Left colon (tissue), 2 donors: Measurements from ENCODE around the gene SLC49A3. TPM values are rescaled to one million over a fixed set of nuclear protein-coding genes. Genes with fewer than 3 reads are reported as not detected.
"Not testable (repeated sequence)": the region's sequence is repeated elsewhere in the genome, so short reads cannot be mapped to it uniquely, and the experiment has no call there.

Experiments used
- ATAC-seq: fragments of 200-7000 bp; cut with Tn5 transposase; one replicate; pipeline ENCODE4 v1.9.1; 2020; ENCODE audit warnings: mild to moderate bottlenecking, moderate library complexity
- DNase-seq, 2 donors: peaks; one replicate each; pipeline ENCODE4 v3.0.0-alpha.2; 2020
- intact Hi-C, 2 donors: fragments of 100-400 bp; cut with DNase I in 1 of 2; cut with micrococcal nuclease in 1 of 2; formaldehyde crosslinking; loops; one replicate each; pipeline versions ENCODE4 v1.11.2 to v1.14.0; 2022; cut with DNase I, micrococcal nuclease
- long read RNA-seq: library from polyadenylated mRNA; unstranded; transcript quantifications from one replicate; pipeline ENCODE4 v2.0.0, GENCODE V29; 2021
- total RNA-seq, 2 donors: library from RNA; stranded (reverse); fragmentation: NEBNext Ultra II Directional; extraction: Animal tissue kit (Norgen Biotek cat#: 25700); gene quantifications; one replicate each; pipeline ENCODE4 v1.2.1, GENCODE V29; 2021
- donor health status: DM: no; HTN: no; CAD: no.
- donor health status: DM: yes; HTN: yes; CAD: no.

SLC49A3 gene
- 10 to 100 TPM; 10.7 to 15.8 TPM for total RNA-seq
- long read RNA-seq, partial matches to known transcripts = 3 of 13 reads
- long read RNA-seq, other reads (novel, unspliced or antisense) = 5 of 13 reads

GRCh38 chr4:688854-689681, at the start of gene SLC49A3:
Gene SLC49A3 (minus strand): TSS chr4:689151. CDS start chr4:689127, 24 bp downstream.
- ATAC-seq (peak; percentile 27), DNase-seq (no peak)
- intact Hi-C loops = no loop called here

GRCh38 chr4:736561-736960, 47.6 kb upstream of the SLC49A3 start:
- intact Hi-C loops, ATAC-seq, DNase-seq: not testable (repeated sequence)

- intact Hi-C loops = no loop called here
- DNase-seq = no peak
- ATAC-seq = no peak
Observed at GRCh38 chr4:735583-735982, 46.6 kb upstream of the SLC49A3 start.

DNA sequence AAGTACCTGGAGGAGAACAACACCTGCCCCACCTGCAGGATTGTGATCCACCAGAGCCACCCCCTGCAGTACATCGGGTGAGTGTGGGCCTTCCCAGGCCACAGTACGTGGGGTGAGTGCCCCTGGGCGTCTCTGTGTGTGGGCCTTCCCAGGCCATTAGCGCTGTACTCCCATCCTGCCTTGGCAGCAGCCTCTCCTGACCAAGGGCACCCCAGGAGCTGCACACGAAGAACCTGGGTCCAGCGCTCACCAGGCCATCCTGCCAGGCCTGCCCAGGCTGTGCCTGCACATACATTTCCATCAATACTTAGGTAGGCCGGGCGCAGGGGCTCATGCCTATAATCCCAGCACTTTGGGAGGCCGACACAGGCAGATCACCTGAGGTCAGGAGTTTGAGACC, 46.0 kb upstream of the SLC49A3 start:
- DNase-seq (no peak), ATAC-seq (no peak)
- intact Hi-C loops = no loop called here

DNA sequence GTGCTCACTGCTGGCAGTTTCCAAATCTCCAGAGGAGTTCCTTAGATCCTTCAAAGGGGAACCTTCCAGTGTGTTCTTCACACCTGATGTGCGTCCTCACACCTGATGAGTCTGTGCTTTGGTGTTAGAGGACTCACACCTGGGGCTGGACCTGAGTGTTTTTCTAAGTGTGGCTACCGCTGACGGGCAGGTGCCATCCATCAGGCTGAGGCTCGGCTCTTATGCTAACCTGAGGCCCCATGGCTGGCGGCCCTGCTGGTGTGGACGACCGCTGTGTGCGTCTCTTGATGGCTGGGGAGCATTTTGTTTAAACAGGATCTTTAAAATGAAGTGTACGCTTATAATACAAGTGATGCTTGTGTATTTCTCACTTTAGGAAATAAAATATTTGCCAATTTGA, 45.1 kb upstream of the SLC49A3 start:
- DNase-seq (no peak), ATAC-seq (no peak)
- intact Hi-C loops = no loop called here

GRCh38 chr4:733631-733980, 44.7 kb upstream of the SLC49A3 start:
- intact Hi-C loops = no loop called here
- ATAC-seq (no peak), DNase-seq (no peak)

DNA sequence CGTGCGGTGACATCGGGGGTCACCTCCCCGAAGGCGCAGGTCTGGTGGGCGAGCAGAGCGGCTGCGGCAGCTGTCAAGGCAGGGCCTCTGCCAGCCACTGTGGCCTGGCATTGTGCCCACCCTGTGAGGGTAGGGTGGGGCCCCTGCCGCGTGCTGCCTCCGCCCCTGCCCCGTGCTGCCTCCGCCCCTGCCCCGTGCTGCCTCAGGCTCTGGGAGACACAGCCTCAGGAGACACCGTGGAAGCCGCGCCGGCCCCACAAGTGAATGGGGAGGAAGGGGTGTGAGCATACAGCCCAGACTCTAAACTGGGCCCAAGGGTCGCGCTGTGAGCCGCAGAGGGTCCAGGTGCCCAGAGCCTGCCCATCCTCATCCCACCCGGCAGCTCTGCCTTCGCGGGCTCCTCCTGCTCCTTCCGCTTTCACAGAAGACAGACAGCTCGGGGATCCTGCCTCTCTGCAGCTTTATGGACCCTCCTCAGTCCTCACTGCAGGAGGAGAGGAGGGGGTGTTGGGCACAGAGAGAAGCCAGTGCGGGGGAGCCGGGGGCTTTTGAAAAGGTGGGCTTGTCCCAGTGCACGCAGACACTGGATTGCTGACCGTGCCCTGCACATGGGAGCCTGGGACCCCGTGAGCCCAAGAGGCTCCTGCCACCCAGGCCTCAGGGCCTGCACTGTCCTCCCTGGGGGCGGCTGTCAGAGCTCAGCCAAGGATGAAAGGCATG, 44.1 kb upstream of the SLC49A3 start:
- no peak for DNase-seq
- peak; percentile 59 for ATAC-seq
- intact Hi-C loops = no loop called here

- ATAC-seq (no peak), DNase-seq (no peak)
- intact Hi-C loops = no loop called here
Observed at GRCh38 chr4:732486-732885, 43.5 kb upstream of the SLC49A3 start.

- DNase-seq, ATAC-seq, intact Hi-C loops: not testable (repeated sequence)
Observed at GRCh38 chr4:731954-732353, 43.0 kb upstream of the SLC49A3 start.

GRCh38 chr4:730946-731904, 42.3 kb upstream of the SLC49A3 start:
- intact Hi-C loops, DNase-seq, ATAC-seq: not testable (repeated sequence)

DNA sequence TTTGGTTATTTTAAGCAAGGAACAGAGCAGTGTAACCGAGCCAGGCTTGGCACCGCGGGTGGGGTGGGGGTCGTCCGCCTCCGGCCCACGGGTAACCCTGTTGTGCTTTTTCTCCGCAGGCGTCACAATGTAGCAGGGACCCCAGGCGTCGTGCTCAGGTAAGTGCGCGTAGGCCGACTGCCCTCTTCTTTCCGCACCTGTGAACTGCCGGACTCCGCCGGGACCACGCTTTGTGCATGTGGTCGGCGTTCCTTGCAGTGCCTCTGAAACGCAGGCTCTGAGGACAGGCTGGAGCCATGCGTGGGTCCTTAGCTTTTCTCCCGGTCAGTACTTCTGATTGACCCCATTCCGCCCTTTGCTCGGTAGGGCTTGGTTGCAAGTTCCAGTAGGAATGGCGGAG, 41.6 kb upstream of the SLC49A3 start:
- intact Hi-C loops = no loop called here
- no peak for DNase-seq
- no peak for ATAC-seq

DNA sequence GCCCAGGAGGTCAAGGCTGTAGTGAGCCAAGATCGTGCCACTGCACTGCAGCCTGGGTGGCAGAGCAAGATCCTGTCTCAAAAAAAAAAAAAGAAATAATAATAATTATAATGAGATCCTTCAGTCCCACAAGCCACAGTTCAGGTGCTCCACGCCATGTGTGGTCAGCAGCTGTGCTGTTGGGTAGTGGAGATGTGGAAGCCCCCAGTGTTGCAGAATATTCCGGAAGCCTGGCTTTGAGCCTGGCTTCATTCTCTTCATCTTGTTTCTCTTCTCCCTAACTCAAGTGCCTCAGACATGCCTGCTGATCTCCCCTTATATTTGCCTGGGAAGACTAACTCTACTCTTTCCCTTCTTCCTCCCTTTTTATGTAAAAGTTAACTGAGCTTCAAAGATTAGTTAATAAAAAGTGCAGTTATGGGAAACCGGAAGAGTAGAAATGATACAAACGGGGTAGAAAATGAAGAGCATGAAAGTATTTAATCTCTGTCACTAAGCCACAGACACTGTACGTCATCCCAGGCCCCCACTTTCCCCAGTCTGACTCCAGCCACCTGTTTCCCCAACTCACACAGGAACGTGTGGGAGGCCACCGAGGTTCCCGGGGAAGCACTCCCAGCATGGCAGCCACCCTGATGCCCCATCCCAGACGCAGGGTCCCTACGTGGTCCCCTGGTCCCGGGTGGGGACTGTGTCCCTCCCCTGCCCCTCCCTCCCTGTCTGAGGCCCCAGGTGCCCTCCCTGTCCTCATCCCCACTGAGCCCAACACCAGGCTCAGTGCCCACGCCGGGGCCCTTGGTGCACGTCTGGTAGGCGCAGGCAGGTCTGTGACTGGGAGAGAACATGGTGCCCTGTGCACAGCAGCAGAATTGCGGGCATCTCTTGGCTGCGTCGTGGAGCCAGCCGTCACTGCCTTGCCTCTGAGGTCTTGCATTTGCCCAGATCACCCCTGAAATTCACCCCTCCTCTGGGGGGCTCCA, 40.7 kb upstream of the SLC49A3 start:
- intact Hi-C loops = no loop called here
- DNase-seq = no peak
- no peak for ATAC-seq

GRCh38 chr4:727576-727975, 38.6 kb upstream of the SLC49A3 start:
- intact Hi-C loops = no loop called here
- ATAC-seq (no peak), DNase-seq (no peak)

DNA sequence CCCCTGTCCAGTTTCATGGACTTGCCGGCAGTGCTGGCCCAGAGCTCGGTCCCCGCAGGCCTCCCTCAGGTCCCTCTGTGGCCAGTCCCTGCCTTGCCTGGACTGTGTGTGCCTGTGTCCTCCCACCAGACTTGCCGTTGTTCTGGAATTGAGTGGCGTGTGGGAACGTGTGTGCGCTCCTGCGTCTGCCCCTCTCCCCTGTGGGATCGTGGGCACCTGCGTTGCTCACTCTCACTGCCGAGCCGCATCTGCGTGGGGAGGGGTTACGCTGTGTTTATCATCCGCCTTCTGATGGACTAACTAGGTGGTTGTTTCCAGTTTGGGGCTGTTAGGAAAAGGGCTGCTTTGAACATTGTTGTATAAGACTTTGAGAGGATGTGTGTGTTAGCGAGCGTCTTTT, 37.9 kb upstream of the SLC49A3 start:
- DNase-seq (no peak), ATAC-seq (no peak)
- intact Hi-C loops = no loop called here

DNA sequence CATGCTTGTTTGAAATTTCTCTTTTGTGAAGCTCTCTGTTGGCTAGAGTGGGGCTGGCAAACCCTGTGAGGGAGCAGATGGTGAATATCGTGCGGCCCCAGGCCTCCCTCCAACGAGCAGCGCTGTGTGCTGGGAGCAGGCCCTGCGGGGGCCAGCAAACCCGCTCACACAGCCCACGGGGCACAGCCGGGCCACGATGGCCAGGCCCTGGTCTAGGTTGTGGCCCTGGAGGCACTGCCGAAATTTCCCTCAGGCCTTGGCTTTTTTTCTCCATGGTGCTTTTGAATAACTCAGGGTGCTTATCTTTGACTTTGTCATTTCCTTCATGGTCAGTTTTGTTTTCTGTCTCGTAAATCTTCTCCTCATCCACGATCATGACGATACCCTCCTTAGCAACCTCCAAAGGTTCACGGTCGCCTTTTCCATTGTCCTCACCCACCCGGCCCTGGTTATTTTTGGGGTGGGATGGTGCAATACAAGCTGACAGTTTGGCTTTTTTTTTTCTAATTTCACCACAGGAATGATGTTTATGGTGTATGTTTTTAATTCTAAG, 37.4 kb upstream of the SLC49A3 start:
- no peak for ATAC-seq

DNA sequence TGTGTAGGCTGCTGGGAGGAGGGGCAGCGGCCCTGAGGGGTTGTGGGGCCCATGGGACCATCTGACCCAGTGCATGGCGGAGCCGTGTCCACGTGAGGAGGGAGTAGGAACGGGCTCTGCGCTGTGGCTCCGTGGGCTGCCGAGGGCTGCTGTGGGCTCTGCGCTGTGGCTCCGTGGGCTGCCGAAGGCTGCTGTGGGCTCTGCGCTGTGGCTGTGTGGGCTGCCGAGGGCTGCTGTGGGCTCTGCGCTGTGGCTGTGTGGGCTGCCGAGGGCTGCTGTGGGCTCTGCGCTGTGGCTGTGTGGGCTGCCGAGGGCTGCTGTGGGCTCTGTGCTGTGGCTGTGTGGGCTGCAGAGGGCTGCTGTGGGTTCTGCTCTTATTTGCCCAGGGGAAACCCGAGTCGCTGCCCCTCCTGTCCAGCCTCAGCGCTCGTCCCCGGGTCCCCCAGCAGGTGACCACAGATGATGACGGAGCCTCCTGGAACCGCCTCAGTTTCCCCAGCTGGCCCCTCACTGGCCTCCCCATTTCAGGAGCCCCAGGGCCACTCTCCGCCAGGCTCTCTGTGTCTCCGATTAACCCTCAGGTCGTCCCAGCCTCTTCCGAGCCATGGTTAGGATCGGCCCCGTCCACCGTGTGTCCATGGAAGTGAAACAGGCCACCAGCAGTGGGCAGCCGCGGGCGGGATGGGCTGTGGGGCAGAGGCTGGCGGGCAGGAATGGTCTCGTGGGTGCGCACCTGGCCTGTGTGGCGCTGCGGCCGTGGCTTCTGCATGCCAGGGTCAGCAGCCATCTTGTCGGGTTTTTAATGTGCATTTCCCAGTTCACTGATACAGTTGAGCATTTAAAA, 36.7 kb upstream of the SLC49A3 start:
- intact Hi-C loops = no loop called here
- ATAC-seq (no peak), DNase-seq (no peak)

More for the DNA sequence above, 37.4 kb upstream of the SLC49A3 start:
- DNase-seq = no peak
- intact Hi-C loops = no loop called here
